Upper lobe of left lung (tissue), 6 donors: ENCODE results near the gene BORCS5. TPM values are rescaled to one million over a fixed set of nuclear protein-coding genes. Genes with fewer than 3 reads are reported as not detected.

ENCODE experiments used
- ATAC-seq, 2 donors: fragments of 200-7000 bp; cut with Tn5 transposase; one replicate each; pipeline ENCODE4 v1.9.1; 2022; ENCODE audit warnings: mild to moderate bottlenecking in 2 of 2, moderate library complexity in 2 of 2; ENCODE audit not compliant: low FRiP score in 2 of 2
- DNase-seq, 2 donors: peaks; one replicate each; pipeline ENCODE4 v3.0.0-alpha.2; 2019 to 2020
- H3K27ac ChIP-seq, 4 donors: fragments of 200-600 bp; sonication (generic); one replicate each; pipeline ENCODE4 v1.5.1; 2016 to 2019
- H3K27me3 ChIP-seq, 4 donors: fragments of 200-600 bp; sonication (generic); one replicate each; pipeline ENCODE4 v1.5.1; 2017 to 2019
- H3K36me3 ChIP-seq, 4 donors: fragments of 200-600 bp; sonication (generic); one replicate each; pipeline ENCODE4 v1.5.1; 2016 to 2019
- H3K4me1 ChIP-seq, 4 donors: fragments of 200-600 bp; sonication (generic); one replicate each; pipeline ENCODE4 v1.5.1; 2018 to 2019
- H3K4me3 ChIP-seq, 4 donors: fragments of 200-600 bp; sonication (generic); one replicate each; pipeline ENCODE4 v1.5.1; 2017 to 2019; ENCODE audit warnings: mild to moderate bottlenecking in 2 of 4, moderate library complexity in 1 of 4
- H3K9me3 ChIP-seq, 4 donors: fragments of 200-600 bp; sonication (generic); one replicate each; pipeline ENCODE4 v1.5.1; 2018 to 2019
- EP300 ChIP-seq, 4 donors: sonication (generic); formaldehyde crosslinking; IDR thresholded peaks; one replicate each; pipeline ENCODE4 v1.5.1; 2017; ENCODE audit warnings: antibody characterized with exemption in 4 of 4, control low read depth in 2 of 4
- POLR2A ChIP-seq, 4 donors: fragments of 450-650 bp; IDR thresholded peaks; one replicate each; pipeline ENCODE4 v1.5.1; 2016 to 2017; ENCODE audit warnings: antibody characterized with exemption in 4 of 4, mild to moderate bottlenecking in 2 of 4
- POLR2AphosphoS5 ChIP-seq, 2 donors: sonication (generic); formaldehyde crosslinking; IDR thresholded peaks; one replicate each; pipeline ENCODE4 v1.5.1; 2017; ENCODE audit warnings: antibody characterized with exemption in 2 of 2
- WGBS, 2 donors: methylation state at CpG; one replicate each; pipeline ENCODE4 v1.1.5; 2017 to 2018; 5-methylcytosine and 5-hydroxymethylcytosine counted together
- total RNA-seq, 6 donors: library from RNA; depleted of rRNA in 4 of 6; stranded (reverse); fragments of >200 nt in 4 of 6; gene quantifications; one replicate each; pipeline versions ENCODE4 v1.1.0 to v1.2.1, GENCODE V29; 2016 to 2021
- TF ChIP-seq, protein P1 (sequence below), 6 experiments: fragments of 450-650 bp in 4 of 6; fragments of 200-600 bp in 2 of 6; sonication (generic) in 2 of 6; IDR thresholded peaks; one replicate each; pipeline ENCODE4 v1.5.1; 2016 to 2019; ENCODE audit warnings: antibody characterized with exemption in 6 of 6
- donor health status: DM: no; HTN: no; CAD: no; lungs with moderate emphysema.
- donor health status: DM: no; HTN: yes; CAD: no; lungs with severe emphysema.

The BORCS5 gene
- total RNA-seq, 6 donors from 2014 or later: 7.3 to 105 (median 10.7) TPM

DNA sequence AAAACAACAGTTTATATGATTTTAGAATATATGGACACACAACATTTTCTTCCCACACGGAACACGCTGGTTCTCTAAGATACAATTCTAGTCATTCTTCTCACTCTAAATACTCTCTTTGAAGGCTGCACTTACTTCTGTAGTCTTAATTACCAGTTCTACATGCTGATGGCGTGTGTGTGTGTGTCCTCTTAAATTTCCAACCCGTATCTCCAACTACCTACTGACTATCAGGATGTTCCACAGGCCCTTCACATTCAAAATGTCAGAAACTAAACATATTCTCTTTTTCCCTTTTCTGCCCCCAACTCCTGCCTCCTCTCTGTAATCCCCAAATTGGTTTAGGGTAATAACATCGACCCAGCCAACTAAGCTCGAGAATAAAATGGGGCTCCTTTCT is 130.6 kb downstream of the BORCS5 start:
- no peak for DNase-seq
- 96 to 97% methylated on average over 6 of the region's 6 CpGs for WGBS, 2 donors
- peaks cover 0 to 8% (median 5%) of the 10 kb centered on the region in 4 donors for H3K4me1 ChIP-seq
- peaks cover 4 to 35% (median 14%) of the 10 kb centered on the region in 4 donors for H3K36me3 ChIP-seq
- no peaks in the 10 kb centered on the region for H3K27me3 ChIP-seq
- ATAC-seq: no peak
- H3K4me3 ChIP-seq: no peak overlapping the region
- no peak overlapping the region for H3K27ac ChIP-seq
- no peaks in the 10 kb centered on the region for H3K9me3 ChIP-seq
- TF ChIP-seq, protein P1, sequence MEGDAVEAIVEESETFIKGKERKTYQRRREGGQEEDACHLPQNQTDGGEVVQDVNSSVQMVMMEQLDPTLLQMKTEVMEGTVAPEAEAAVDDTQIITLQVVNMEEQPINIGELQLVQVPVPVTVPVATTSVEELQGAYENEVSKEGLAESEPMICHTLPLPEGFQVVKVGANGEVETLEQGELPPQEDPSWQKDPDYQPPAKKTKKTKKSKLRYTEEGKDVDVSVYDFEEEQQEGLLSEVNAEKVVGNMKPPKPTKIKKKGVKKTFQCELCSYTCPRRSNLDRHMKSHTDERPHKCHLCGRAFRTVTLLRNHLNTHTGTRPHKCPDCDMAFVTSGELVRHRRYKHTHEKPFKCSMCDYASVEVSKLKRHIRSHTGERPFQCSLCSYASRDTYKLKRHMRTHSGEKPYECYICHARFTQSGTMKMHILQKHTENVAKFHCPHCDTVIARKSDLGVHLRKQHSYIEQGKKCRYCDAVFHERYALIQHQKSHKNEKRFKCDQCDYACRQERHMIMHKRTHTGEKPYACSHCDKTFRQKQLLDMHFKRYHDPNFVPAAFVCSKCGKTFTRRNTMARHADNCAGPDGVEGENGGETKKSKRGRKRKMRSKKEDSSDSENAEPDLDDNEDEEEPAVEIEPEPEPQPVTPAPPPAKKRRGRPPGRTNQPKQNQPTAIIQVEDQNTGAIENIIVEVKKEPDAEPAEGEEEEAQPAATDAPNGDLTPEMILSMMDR (IDR thresholded peaks at IDR 0.05): no peak
- TF ChIP-seq POLR2AphosphoS5 (IDR thresholded peaks at IDR 0.05) (no peak), EP300 (IDR thresholded peaks at IDR 0.05) (no peak), POLR2A (IDR thresholded peaks at IDR 0.05) (no peak)

DNA sequence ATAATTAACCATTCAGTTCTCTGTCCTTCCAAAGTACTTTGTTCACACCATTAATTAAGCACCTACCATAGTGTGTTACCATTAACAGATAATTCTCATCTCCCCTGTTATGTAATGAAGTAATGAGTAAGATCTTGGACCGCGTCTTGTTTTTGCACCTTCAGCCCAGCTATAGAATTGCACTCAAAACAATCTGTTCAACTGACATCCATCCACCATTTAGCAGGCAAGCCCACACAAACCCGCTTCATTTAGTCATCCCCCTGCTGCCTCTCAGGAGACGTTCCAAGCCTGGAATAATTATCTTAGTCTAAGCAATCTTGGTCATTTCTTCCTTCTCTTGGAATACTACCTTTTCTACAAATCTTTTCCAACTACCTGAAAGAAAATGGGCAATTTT is 131.4 kb downstream of the BORCS5 start:
- Histone ChIP-seq H3K27ac (no peak overlapping the region), H3K4me1 (peaks cover 0 to 14% (median 8%) of the 10 kb centered on the region in 4 donors), H3K27me3 (no peaks in the 10 kb centered on the region), H3K36me3 (peaks cover 4 to 28% (median 14%) of the 10 kb centered on the region in 4 donors), H3K4me3 (no peak overlapping the region), H3K9me3 (no peaks in the 10 kb centered on the region)
- ATAC-seq (no peak), DNase-seq (no peak)
- TF ChIP-seq POLR2AphosphoS5 (IDR thresholded peaks at IDR 0.05): no peak
- TF ChIP-seq, protein P1 (IDR thresholded peaks at IDR 0.05): no peak
- no peak for TF ChIP-seq EP300 (IDR thresholded peaks at IDR 0.05)
- no peak for TF ChIP-seq POLR2A (IDR thresholded peaks at IDR 0.05)
- 94 to 98% methylated on average over 4 of the region's 4 CpGs for WGBS, 2 donors

DNA sequence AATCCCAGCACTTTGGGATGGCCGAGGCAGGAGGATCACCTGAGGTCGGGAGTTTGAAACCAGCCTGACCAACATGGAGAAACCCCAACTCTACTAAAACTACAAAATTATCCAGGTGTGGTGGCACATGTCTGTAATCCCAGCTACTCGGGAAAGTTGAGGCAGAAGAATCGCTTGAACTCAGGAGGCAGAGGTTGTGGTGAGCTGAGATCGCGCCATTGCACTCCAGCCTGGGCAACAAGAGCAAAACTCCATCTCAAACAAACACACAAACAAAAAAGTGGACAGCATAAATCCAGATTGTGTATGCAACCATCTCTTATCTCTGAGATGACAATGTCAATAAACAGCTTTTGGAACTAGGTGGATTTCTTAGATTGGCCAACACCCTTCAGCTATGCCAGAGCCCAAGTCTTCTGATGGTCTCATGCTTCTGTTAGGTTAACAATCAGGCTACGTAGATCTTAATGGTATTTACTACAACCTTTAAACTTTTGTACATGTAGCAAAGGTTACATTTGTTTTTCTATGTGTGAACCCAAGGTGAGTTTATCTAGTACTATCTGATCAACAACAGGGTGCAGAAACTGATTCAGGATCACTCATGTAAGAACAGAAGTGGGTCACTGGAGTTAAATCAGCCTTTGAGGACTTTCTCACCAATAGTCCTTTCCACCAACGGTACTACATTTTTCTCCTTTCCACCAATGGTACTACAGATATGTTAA is 132.1 kb downstream of the BORCS5 start:
- 92 to 97% methylated on average over 8 of the region's 8 CpGs for WGBS, 2 donors
- Histone ChIP-seq H3K4me1 (peaks cover 0 to 17% (median 8%) of the 10 kb centered on the region in 4 donors), H3K4me3 (no peak overlapping the region), H3K27ac (no peak overlapping the region), H3K9me3 (no peaks in the 10 kb centered on the region), H3K27me3 (no peaks in the 10 kb centered on the region), H3K36me3 (peaks cover 4 to 28% (median 14%) of the 10 kb centered on the region in 4 donors)
- DNase-seq (no peak), ATAC-seq (no peak)
- TF ChIP-seq EP300 (IDR thresholded peaks at IDR 0.05): no peak
- TF ChIP-seq, protein P1 (IDR thresholded peaks at IDR 0.05): no peak
- TF ChIP-seq POLR2AphosphoS5 (IDR thresholded peaks at IDR 0.05): no peak
- TF ChIP-seq POLR2A (IDR thresholded peaks at IDR 0.05): no peak

DNA sequence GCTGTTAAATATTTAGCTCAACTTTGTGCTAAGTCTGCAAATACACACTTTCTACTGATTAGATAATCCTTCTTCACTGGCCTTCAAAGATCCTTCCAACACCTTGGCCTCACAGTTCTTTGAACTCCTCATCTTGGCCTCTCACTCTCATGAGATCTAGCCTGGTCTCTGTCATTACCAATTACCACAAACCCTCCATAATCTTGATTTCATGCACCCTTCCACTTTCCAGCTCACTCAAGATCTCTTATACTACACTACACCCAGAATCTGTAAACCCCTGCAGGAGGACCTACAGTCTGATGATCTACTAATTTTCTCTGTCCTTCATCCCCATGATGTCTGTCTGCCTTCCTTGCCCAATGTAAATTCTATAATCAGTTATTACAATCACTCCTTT is 134.7 kb downstream of the BORCS5 start:
- ATAC-seq (no peak), DNase-seq (no peak)
- TF ChIP-seq POLR2A (IDR thresholded peaks at IDR 0.05) (no peak), EP300 (IDR thresholded peaks at IDR 0.05) (no peak), POLR2AphosphoS5 (IDR thresholded peaks at IDR 0.05) (no peak)
- TF ChIP-seq, protein P1 (IDR thresholded peaks at IDR 0.05): no peak
- Histone ChIP-seq H3K27ac (no peak overlapping the region), H3K4me1 (peaks cover 2 to 17% (median 8%) of the 10 kb centered on the region in 4 donors), H3K36me3 (peaks cover under 1 to 12% (median 4%) of the 10 kb centered on the region in 4 donors), H3K9me3 (no peaks in the 10 kb centered on the region), H3K4me3 (no peak overlapping the region), H3K27me3 (no peaks in the 10 kb centered on the region)

DNA sequence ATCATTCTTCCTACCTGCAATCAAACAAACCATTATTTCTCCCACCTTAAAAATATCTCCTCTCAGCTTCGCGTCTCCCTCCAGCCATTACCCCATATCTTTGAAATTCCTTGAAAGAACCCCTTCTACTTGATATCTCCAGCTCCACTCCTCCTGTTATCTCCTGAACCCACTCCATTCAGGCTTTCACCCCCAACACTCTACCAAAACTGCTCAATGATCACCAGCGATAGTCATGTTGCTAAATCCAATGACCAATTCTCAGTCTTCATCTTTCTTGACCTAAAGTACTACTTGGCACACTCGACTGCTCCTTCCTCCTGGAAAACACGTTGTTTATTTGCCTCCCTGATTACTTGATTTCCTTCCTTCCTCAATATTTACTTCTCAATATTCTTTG is 135.7 kb downstream of the BORCS5 start:
- no peak overlapping the region for H3K4me3 ChIP-seq
- TF ChIP-seq POLR2AphosphoS5 (IDR thresholded peaks at IDR 0.05) (no peak), POLR2A (IDR thresholded peaks at IDR 0.05) (no peak), EP300 (IDR thresholded peaks at IDR 0.05) (no peak)
- TF ChIP-seq, protein P1 (IDR thresholded peaks at IDR 0.05): no peak
- H3K4me1 ChIP-seq: peaks cover 2 to 17% (median 8%) of the 10 kb centered on the region in 4 donors
- H3K36me3 ChIP-seq: peaks cover 0 to 7% (median 3%) of the 10 kb centered on the region in 4 donors
- ATAC-seq (no peak), DNase-seq (no peak)
- no peak overlapping the region for H3K27ac ChIP-seq
- no peaks in the 10 kb centered on the region for H3K27me3 ChIP-seq
- 79% methylated on average over 5 of the region's 5 CpGs for WGBS, 2 donors
- no peaks in the 10 kb centered on the region for H3K9me3 ChIP-seq
